Measurements from ENCODE around the gene RTL1.

DNA sequence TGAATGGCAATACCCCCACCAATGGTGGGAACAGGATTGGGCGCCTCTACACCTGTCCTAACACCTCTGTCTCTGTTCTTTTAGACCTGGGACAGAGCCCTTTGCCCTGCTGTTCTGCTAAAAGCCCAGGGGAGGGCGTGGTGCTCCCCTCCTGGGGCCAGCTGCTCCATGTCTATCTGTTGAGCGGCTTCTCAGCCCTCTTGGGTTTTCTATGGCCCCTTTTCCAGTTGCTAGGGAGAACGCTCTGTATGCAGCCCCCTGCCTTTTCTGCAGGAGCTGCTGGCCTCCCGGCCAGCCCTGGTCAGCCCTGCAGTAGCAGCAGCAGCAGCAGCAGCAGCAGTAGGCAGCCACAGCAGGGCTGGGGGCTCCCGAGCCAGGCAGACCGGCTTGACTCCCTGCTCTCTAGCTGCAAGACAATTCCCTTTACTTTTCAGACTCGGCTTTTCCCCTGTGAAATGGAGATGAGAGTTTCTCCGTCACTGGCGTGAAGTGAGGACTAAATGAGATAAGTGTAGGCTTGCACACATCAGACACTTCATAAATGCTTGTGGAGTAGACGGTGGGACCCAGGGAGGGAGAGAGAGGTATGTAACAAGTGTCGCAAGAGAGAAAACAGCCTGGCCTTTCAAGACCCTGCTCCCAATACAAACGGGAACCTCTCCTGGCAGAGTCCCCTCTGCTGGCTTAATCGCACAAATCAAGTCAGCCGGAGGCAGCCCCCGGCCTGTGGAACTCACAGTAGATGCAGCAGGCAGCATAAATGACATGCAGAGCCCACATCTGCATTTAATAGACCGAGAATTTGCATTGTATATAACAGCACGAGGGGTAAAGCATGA lies 1.0 kb downstream of the RTL1 start:
- no peak for TF ChIP-seq POLR2A (IDR thresholded peaks at IDR 0.05)
- TF ChIP-seq, protein P1, sequence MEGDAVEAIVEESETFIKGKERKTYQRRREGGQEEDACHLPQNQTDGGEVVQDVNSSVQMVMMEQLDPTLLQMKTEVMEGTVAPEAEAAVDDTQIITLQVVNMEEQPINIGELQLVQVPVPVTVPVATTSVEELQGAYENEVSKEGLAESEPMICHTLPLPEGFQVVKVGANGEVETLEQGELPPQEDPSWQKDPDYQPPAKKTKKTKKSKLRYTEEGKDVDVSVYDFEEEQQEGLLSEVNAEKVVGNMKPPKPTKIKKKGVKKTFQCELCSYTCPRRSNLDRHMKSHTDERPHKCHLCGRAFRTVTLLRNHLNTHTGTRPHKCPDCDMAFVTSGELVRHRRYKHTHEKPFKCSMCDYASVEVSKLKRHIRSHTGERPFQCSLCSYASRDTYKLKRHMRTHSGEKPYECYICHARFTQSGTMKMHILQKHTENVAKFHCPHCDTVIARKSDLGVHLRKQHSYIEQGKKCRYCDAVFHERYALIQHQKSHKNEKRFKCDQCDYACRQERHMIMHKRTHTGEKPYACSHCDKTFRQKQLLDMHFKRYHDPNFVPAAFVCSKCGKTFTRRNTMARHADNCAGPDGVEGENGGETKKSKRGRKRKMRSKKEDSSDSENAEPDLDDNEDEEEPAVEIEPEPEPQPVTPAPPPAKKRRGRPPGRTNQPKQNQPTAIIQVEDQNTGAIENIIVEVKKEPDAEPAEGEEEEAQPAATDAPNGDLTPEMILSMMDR (IDR thresholded peaks at IDR 0.05), result no peak

Measured in transverse colon (tissue), 3 donors.